GM12874 (cell line): ENCODE measurements around the gene HAAO.

Experiments
- CTCF ChIP-seq: IDR thresholded peaks from 2 replicates; pipeline ENCODE4 v1.5.1; 2011; ENCODE audit warnings: low read depth, mild to moderate bottlenecking, control low read depth, low read length, moderate library complexity; ENCODE audit not compliant: insufficient read depth

Gene HAAO

GRCh38 chr2:42755191-42755880 is 37.0 kb downstream of the HAAO start:
- no peak for TF ChIP-seq CTCF

- no peak for TF ChIP-seq CTCF
Measured at GRCh38 chr2:42754776-42755140, 37.6 kb downstream of the HAAO start.

GRCh38 chr2:42754021-42754775 is 38.2 kb downstream of the HAAO start:
- TF ChIP-seq CTCF, result no peak

GRCh38 chr2:42752816-42753813 is 39.3 kb downstream of the HAAO start:
- TF ChIP-seq CTCF, result no peak

GRCh38 chr2:42752314-42752713 is 40.1 kb downstream of the HAAO start:
- TF ChIP-seq CTCF, result no peak

- no peak for TF ChIP-seq CTCF
Measured at GRCh38 chr2:42748840-42749239, 43.5 kb downstream of the HAAO start.

GRCh38 chr2:42747422-42747821 is 45.0 kb downstream of the HAAO start:
- no peak for TF ChIP-seq CTCF
